Subcutaneous adipose tissue (tissue), 4 donors: ENCODE results near the gene ATP6V0E2. TPM values are rescaled to one million over a fixed set of nuclear protein-coding genes. Genes with fewer than 3 reads are reported as not detected.

Source experiments
- total RNA-seq, 4 donors: library from RNA; depleted of rRNA; stranded (reverse); fragments of >200 nt; gene quantifications; one replicate each; pipeline ENCODE4 v1.1.0, GENCODE V29; 2016
- TF ChIP-seq, protein P1 (sequence below): fragments of 450-650 bp; IDR thresholded peaks from one replicate; pipeline ENCODE4 v1.5.1; 2016; ENCODE audit warnings: low read depth, mild to moderate bottlenecking, control low read depth, antibody characterized with exemption, moderate library complexity

The ATP6V0E2 gene
- total RNA-seq, 4 donors from 2014 or later, result 7.5 to 32.8 (median 13.5) TPM

GRCh38 chr7:149853157-149853556 is 20.6 kb upstream of the ATP6V0E2 start:
- TF ChIP-seq, protein P1, sequence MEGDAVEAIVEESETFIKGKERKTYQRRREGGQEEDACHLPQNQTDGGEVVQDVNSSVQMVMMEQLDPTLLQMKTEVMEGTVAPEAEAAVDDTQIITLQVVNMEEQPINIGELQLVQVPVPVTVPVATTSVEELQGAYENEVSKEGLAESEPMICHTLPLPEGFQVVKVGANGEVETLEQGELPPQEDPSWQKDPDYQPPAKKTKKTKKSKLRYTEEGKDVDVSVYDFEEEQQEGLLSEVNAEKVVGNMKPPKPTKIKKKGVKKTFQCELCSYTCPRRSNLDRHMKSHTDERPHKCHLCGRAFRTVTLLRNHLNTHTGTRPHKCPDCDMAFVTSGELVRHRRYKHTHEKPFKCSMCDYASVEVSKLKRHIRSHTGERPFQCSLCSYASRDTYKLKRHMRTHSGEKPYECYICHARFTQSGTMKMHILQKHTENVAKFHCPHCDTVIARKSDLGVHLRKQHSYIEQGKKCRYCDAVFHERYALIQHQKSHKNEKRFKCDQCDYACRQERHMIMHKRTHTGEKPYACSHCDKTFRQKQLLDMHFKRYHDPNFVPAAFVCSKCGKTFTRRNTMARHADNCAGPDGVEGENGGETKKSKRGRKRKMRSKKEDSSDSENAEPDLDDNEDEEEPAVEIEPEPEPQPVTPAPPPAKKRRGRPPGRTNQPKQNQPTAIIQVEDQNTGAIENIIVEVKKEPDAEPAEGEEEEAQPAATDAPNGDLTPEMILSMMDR, result no peak

GRCh38 chr7:149854611-149855360 is 19.0 kb upstream of the ATP6V0E2 start:
- TF ChIP-seq, protein P1, result no peak

GRCh38 chr7:149855361-149856305 is 18.1 kb upstream of the ATP6V0E2 start:
- TF ChIP-seq, protein P1, result no peak

DNA sequence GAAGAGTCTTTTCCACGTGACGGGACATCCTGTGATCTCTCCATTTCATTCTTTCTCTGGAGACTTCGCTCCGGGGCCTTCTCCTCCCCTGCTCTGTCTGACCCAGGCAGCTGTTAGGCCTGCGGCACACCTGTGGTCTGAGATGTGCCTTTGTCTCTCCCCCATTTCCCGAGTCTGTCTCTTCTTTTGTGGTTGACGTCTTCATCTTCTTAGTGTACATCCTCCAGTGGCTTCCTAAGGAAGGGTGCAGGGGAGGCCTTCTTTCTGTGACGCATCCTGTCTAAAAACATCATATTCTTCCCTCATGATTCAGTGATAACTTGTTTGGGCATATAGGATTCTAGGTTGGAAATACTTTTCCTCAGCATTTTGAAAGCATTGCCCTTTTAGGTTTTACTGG is 17.2 kb upstream of the ATP6V0E2 start:
- TF ChIP-seq, protein P1, result no peak

- TF ChIP-seq, protein P1, result no peak
Observed at GRCh38 chr7:149859369-149859768, 14.4 kb upstream of the ATP6V0E2 start.

GRCh38 chr7:149859876-149860275 is 13.9 kb upstream of the ATP6V0E2 start:
- TF ChIP-seq, protein P1, result no peak
